Left renal pelvis (tissue), 4 donors: ENCODE measurements around the gene MYOM3. TPM values are rescaled to one million over a fixed set of nuclear protein-coding genes. Genes with fewer than 3 reads are reported as not detected.
A peak's percentile ranks its signal among the peaks of the same experiment; 100 is the strongest.
"Not testable (repeated sequence)": the region's sequence is repeated elsewhere in the genome, so short reads cannot be mapped to it uniquely, and the experiment has no call there.

Source experiments
- DNase-seq, 4 donors: peaks; one replicate each; pipeline ENCODE4 v3.0.0-alpha.2; 2013; ENCODE audit warnings: low read depth in 4 of 4, low spot score in 3 of 4
- polyA plus RNA-seq, 4 donors: library from polyadenylated mRNA; unstranded; fragments of 120-200 nt; gene quantifications; one replicate each; pipeline ENCODE4 v1.2.1, GENCODE V29; 2013; ENCODE audit not compliant: insufficient read length in 4 of 4

The MYOM3 gene
- polyA plus RNA-seq, 4 donors = 0.60 to 24.8 (median 19.4) TPM

GRCh38 chr1:24047110-24047477 is 64.8 kb downstream of the MYOM3 start:
- DNase-seq = no peak

- no peak for DNase-seq
Measured at GRCh38 chr1:24045771-24046170, 66.2 kb downstream of the MYOM3 start.

GRCh38 chr1:24044672-24045071 is 67.3 kb downstream of the MYOM3 start:
- not testable (repeated sequence) for DNase-seq

- DNase-seq = no peak
Measured at GRCh38 chr1:24043345-24044032, 68.4 kb downstream of the MYOM3 start.

GRCh38 chr1:24042315-24042714 is 69.6 kb downstream of the MYOM3 start:
- DNase-seq = no peak

- DNase-seq = no peak
Measured at GRCh38 chr1:24036088-24036487, 75.8 kb downstream of the MYOM3 start.

- no peak for DNase-seq
Measured at GRCh38 chr1:24032981-24033380, 79.0 kb downstream of the MYOM3 start.

GRCh38 chr1:24030976-24031516 is 80.9 kb downstream of the MYOM3 start:
- not testable (repeated sequence) for DNase-seq

GRCh38 chr1:24027838-24028468 is 84.0 kb downstream of the MYOM3 start:
- no peak for DNase-seq

GRCh38 chr1:24022581-24023361 is 89.2 kb downstream of the MYOM3 start:
- no peak for DNase-seq

- no peak for DNase-seq
Measured at GRCh38 chr1:24021403-24022266, 90.3 kb downstream of the MYOM3 start.

- DNase-seq = no peak
Measured at GRCh38 chr1:24020470-24020869, 91.5 kb downstream of the MYOM3 start.

GRCh38 chr1:24020025-24020424 is 91.9 kb downstream of the MYOM3 start:
- DNase-seq = no peak

- DNase-seq = peak; percentile 91 to 95 (median 92)
Measured at GRCh38 chr1:24018611-24019580, 93.0 kb downstream of the MYOM3 start.

- no peak for DNase-seq
Measured at GRCh38 chr1:24015221-24016210, 96.4 kb downstream of the MYOM3 start.

- DNase-seq = not testable (repeated sequence)
Measured at GRCh38 chr1:24012878-24013277, 99.1 kb downstream of the MYOM3 start.

GRCh38 chr1:24010650-24011049 is 101.3 kb downstream of the MYOM3 start:
- DNase-seq = no peak

GRCh38 chr1:24009406-24009805 is 102.5 kb downstream of the MYOM3 start:
- DNase-seq = no peak
